GM21786 (cell line): ENCODE results near the gene BHLHA15.

Source experiments
- ATAC-seq: cut with Tn5 transposase; IDR thresholded peaks from one replicate; pipeline ENCODE4 v1.9.1; 2021; ENCODE audit not compliant: unreplicated experiment

The BHLHA15 gene

GRCh38 chr7:98223351-98223897 is 12.2 kb downstream of the BHLHA15 start:
- ATAC-seq: no peak

GRCh38 chr7:98223898-98224700 is 12.9 kb downstream of the BHLHA15 start:
- ATAC-seq: no peak

- no peak for ATAC-seq
Observed at GRCh38 chr7:98224701-98225181, 13.5 kb downstream of the BHLHA15 start.

GRCh38 chr7:98225913-98226614 is 14.8 kb downstream of the BHLHA15 start:
- ATAC-seq: no peak

- no peak for ATAC-seq
Observed at GRCh38 chr7:98227939-98228338, 16.7 kb downstream of the BHLHA15 start.

- no peak for ATAC-seq
Observed at GRCh38 chr7:98228801-98229200, 17.6 kb downstream of the BHLHA15 start.

- ATAC-seq: no peak
Observed at GRCh38 chr7:98229441-98229840, 18.2 kb downstream of the BHLHA15 start.

- no peak for ATAC-seq
Observed at GRCh38 chr7:98229991-98230745, 18.9 kb downstream of the BHLHA15 start.

GRCh38 chr7:98230746-98231471 is 19.7 kb downstream of the BHLHA15 start:
- ATAC-seq: no peak

- no peak for ATAC-seq
Observed at GRCh38 chr7:98231493-98232262, 20.4 kb downstream of the BHLHA15 start.

- ATAC-seq: no peak
Observed at GRCh38 chr7:98232263-98232585, 21.0 kb downstream of the BHLHA15 start.

GRCh38 chr7:98232799-98233198 is 21.6 kb downstream of the BHLHA15 start:
- ATAC-seq: no peak

- no peak for ATAC-seq
Observed at GRCh38 chr7:98233219-98234070, 22.2 kb downstream of the BHLHA15 start.

- no peak for ATAC-seq
Observed at GRCh38 chr7:98234429-98235147, 23.3 kb downstream of the BHLHA15 start.

- ATAC-seq: no peak
Observed at GRCh38 chr7:98235901-98236300, 24.7 kb downstream of the BHLHA15 start.

GRCh38 chr7:98236355-98237185 is 25.3 kb downstream of the BHLHA15 start:
- ATAC-seq: no peak

GRCh38 chr7:98238076-98238475 is 26.8 kb downstream of the BHLHA15 start:
- no peak for ATAC-seq

GRCh38 chr7:98238976-98239375 is 27.7 kb downstream of the BHLHA15 start:
- no peak for ATAC-seq
